SK-N-MC (cell line): ENCODE measurements around the gene TTC19.

Experiments used
- EZH2 ChIP-seq: fragments of 200-600 bp; sonication (generic); IDR thresholded peaks from one replicate; pipeline ENCODE4 v1.6.1; 2017; ENCODE audit warnings: antibody characterized with exemption
- FOXP2 ChIP-seq: optimal IDR thresholded peaks from 2 replicates; pipeline ENCODE3; 2011; ENCODE audit warnings: mild to moderate bottlenecking, moderate library complexity; ENCODE audit not compliant: insufficient read depth; ENCODE audit errors: extremely low read length, control extremely low read depth
- POLR2AphosphoS5 ChIP-seq: IDR thresholded peaks from 2 replicates; pipeline ENCODE4 v1.6.1; 2012; ENCODE audit warnings: mild to moderate bottlenecking, low read depth, low read length, borderline replicate concordance

- TF ChIP-seq POLR2AphosphoS5 (no peak), EZH2 (no peak), FOXP2 (no peak)
Measured at GRCh38 chr17:16075949-16076348, 76.3 kb downstream of the TTC19 start.
